Stimulated activated CD8-positive, alpha-beta memory T cell treated with anti-CD3 and anti-CD28 coated beads, Interleukin-15, amount 100 ng/mL, for 1 hour (primary cell): Measurements from ENCODE around the gene KSR1.
A peak's percentile ranks its signal among the peaks of the same experiment; 100 is the strongest.

Experiments
- DNase-seq: peaks from one replicate; pipeline ENCODE4 v3.0.0-alpha.2; 2020; ENCODE audit warnings: low read depth

The KSR1 gene

GRCh38 chr17:27473748-27474609 lies 17.7 kb downstream of the KSR1 start:
- DNase-seq, result peak; percentile 48

DNA sequence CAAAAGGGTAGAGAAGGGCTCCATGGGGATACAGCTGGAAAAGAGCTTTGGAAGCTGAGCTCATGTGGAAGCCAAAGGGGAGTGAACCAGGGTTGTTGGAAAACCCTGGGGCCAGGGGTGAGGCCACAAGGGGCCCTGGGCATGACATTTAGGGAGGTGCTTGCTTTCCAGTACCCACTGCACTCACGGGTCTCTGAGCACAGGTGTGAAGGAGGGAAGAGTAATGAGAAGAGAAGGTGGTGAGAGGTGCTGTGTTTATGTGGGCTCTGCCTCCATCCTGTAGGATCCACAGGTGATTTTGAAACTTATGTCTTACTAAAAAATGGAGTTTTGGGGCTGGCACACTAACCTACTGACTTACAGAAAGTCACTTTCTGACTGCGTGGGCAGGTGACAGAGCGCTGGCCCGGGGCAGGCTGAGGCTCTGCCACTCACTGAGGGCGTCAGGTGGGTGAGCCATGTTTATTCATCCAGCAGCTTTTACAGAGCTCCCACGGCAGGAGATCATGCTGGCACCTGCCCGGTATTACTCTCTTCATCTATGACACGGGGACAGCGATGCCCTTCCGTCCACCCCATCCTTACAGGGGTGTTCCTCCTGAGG lies 18.9 kb downstream of the KSR1 start:
- DNase-seq, result no peak

DNA sequence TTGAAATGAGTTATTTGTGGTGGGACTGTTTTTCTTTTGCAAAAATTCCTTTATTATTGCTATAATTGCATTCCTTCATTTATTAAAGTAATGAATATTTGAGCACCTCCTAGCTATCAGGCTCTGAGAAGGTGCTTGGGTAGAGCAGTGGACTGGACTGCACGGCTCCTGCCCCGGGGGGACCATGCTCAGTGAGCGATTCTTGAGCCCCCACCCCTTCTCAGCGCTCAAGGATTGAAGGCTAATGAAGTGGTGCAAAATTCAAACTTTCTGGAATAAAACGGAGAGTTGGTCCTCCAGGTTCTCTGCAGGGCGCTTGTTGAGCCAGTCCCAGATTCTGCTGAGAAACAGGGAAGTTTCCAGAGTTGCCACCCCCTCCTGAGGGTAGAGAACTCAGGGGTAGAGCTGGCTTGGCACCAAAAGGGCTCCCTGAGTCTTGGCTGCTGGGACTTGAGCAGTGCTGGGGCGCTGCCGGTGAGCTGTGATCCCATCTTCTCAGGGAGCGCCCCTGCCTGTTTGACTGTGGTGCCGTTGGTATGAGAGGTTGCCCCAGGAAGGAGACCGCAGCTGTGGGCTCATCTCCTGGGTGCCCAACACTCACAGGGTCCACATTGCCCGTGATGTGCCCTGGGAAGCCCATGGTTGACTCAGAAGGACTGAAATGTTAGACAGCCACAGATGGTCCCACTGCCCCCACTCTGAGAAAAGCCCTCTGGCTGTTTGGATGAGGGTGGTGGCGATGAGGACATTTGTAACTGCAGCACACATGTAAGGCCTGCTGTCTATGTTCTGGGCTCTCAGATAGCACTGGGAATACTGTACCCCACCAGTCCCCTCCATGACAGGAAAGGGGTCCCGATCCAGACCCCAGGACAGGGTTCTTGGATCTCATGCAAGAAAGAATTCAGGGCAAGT lies 20.0 kb downstream of the KSR1 start:
- no peak for DNase-seq

DNA sequence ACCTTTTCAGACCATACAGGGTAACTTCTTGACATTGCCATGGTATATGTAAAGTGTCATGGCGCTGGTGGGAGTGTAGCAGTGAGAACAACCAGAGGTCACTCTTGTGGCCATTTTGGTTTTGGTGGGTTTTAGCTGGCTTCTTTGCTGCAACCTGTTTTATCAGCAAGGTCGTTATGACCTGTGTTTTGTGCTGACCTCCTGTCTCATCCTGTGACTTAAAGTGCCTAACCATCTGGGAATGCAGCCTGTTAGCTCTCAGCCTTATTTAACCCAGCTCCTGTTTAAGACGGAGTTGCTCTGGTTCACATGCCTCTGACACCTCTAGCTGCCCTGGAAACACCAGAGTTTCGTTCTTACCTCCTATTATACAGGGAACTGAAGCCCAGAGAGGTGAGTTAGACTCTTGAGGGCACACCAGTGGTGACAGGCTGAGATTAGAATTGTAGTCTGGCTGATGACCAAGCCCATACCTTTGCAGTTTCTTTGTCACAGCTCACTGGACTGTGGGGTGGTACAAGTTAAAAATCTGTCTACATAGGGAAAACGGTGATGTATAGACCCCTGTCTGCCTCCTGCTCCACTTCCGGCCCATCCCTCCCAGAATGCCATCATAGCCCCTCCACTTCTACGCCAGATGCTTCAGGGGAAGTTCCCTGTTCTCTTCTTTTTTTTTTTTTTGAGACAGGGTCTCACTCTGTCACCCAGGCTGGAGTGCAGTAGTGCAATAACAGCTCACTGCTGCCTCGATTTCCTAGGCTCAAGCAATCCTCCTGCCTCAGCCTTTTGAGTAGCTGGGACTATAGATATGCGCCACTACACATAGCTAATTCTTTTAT lies 21.0 kb downstream of the KSR1 start:
- no peak for DNase-seq

GRCh38 chr17:27477971-27478684 lies 21.9 kb downstream of the KSR1 start:
- DNase-seq, result no peak

DNA sequence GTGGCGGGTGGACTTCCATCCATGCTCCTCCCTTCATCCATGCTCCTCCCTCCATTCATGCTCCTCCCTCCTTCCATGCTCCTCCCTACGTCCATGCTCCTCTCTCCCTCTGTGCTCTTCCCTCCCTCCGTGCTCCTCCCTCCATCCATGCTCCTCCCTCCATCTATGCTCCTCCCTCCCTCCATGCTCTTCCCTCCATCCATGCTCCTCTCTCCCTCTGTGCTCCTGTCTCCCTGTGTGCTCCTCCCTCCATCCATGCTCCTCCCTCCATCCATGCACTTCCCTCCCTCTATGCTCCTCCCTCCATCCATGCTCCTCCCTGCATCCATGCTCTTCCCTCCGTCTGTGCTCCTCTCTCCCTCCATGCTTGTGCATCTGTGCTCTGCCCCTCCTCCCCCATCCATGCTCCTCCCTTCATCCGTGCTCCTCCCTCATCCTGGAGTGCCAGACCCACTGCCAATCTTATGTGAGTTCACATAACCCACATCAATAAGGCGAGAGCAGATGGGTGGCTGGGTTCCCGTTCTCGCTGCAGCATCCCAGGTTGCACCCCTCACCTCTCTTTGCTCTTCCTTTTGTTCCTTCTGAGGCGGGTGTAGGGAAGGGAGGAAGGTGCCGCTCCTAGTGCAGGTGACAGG lies 22.8 kb downstream of the KSR1 start:
- no peak for DNase-seq

- no peak for DNase-seq
These were observed 23.6 kb downstream of the KSR1 start for GRCh38 chr17:27479838-27480237.

DNA sequence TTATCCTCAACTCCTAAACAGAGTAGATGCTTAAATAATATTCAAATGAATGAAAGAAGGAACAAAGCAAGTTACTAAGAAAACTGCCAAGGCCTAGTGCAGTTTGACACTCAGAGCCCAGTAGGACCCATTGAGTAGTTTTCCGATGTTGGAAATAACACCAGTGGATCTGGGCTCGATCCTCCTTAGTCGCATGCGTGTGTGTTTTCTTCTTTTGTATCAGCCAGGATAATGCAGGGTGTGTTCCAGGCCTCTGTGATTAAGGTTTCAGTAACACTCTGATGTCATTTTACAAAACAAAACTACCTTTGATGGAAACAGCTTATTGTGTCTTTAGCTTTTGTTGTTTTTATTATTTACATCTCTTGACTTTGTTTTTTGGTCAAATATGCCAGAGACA lies 24.5 kb downstream of the KSR1 start:
- no peak for DNase-seq

GRCh38 chr17:27481327-27481726 lies 25.1 kb downstream of the KSR1 start:
- no peak for DNase-seq

DNA sequence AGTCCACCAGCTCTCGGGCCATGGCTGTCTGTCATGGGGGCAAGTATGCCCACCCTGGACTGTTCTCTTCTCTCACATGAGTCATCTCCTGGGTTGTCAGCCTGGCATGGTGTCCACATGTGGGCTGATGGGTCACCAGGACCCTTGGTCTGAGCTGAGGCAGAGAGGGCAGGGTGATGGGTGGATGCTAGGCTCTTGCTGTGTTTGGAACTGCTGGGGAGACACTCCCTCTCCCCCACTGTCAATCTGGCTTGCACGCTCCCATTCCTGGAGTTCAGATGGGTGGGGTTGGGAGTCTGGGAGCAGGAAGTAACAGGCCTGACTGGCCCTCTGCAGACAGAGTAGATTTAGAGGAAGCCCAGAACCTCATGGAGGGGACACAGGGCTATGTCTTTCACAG lies 28.9 kb downstream of the KSR1 start:
- no peak for DNase-seq

DNA sequence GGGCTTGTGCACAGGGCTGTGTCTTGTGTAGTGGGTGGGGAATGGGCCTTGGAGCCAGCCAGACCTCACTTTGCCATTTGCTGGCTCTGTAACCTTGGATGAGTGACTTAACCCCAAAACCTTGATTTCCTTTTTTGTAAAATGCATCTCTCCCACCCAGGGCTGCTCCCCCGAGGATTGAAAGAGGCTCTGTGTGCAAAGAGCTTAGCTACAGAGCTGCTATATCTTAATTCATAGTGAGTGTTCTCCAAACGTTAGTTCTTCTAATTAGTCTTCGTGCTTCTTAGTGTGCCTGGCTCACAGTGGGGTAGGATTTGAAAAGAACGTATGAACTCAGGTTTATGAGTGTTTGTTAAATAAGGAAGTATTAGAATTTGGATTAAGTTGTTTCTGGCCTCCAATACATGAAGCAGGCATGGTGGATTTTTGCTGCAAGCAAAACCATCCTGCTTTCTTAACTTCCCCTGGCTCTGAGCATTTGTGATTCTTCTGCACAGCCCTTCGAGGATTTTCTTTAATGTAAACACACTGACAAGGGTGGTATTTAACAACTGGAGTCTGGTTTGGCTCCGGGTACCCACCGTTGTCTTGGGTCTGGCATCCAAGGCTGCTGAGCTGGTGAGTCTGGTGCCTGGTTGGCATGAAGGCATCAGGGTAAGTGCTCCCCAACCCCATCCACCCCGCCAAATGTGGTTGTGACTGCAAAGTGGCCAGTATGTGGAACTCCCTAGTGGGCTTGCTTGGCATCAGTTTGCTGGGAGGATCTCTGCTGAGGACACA lies 29.7 kb downstream of the KSR1 start:
- DNase-seq, result no peak

DNA sequence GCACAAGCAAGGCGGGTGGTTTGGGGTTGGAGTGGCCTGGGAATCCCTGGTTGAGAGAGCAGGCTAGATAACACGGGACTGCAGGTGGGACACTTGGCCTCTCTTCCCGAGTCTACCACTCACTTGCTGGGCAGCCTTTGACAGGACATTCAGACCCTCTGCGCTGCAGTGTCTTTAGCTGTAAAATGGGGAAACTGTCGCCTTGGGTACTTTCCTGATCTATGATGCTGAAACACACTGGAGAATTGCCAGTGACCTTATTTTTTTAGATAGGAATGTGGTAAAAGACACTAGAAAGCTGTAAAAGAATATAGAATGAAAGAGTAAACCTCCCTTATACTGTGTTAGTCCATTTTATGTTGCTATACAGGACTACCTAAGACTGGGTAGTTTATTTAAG lies 30.5 kb downstream of the KSR1 start:
- no peak for DNase-seq

DNA sequence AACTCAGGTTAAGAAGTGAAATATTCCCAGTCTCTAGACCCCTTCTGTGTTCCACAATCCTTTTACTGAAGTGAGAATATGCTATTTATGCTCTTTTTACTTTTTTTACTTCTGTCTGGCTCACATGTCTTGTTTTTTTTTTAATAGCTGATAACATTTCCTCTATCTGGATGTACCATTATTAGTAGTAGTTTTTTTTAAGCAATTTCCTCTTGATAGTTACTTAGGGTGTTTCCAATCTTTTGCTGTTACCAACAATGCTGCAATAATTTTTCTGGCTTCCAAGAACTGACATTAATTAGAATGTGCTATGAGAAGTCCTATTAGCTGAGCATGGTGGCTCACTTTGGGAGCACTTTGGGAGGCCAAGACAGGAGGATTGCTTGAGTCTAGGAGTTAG lies 32.0 kb downstream of the KSR1 start:
- no peak for DNase-seq

DNA sequence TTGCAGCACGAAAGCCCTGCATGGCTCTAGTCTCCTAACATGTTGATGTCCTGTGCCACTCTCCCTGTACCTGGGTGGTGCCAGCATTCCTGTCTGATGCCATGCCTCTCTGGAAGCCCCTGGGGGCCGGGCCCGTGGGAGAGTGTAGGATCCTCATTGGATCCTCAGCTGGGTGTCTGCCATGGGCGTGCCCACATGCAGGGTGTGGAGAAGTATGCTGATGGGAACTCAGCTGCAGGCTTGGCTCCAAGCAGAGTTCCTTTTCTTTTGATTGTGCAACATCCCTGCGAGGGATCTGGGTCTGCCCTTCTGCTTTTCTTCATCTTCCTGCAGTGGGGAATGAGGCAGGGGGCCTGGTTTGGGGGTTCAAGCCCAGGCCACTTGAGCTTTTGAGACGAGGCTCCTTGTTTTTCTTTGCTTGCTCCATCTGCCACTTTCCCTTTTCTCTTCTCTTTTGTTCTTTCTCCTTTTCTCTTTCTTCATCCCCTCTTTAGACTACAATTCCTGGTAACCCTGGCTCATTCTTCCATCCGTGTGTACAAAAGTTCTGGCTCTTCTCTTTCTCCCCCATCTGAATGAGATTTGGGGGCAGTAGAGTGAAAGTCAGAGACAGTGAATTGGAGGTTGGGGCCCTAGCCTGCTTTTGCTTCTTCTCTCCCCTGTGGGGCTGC lies 32.9 kb downstream of the KSR1 start:
- DNase-seq, result no peak

DNA sequence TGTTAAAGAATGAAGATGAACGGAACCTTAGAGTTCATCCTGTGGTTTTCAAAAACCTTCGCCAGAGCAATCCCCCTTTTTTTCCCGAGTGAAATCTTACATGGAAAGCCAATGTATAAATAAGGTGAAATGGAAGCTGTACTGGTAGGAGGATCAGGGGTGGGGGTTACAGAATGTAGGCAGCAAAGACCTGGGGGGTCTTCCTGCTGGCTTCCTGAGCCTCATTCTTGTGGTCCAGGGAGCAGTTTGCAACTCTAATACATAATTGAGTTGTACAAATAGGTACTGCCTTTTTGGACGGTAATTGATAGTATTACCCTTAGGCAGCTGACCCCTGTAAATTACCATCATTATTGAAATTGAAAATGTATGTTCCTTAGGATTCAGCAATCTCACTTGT lies 34.1 kb downstream of the KSR1 start:
- DNase-seq, result no peak

DNA sequence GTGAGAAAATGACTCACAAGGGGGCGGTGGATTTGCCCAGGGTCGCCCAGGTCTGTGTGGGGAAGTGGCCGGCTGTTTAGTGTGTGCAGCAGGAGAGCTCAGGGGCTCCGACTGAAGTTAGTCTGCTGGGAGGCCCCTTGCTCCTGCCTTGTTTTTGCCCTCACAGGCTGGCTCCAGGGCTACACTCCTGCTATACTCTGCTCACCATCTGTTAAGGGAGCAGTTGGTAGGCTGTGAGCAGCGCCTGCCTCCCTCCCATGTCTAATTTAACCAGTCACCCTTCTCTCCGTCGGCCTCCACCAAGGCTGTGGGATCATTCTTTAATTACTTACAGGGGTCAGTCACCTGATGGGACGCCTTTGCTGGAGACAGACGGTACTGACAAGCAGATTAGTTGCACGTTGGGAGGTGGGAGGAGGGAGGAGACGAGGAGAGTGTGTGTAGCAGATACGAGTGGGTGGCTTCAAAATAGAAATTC lies 35.5 kb downstream of the KSR1 start:
- DNase-seq, result no peak

GRCh38 chr17:27492470-27492869 lies 36.2 kb downstream of the KSR1 start:
- DNase-seq, result no peak

- no peak for DNase-seq
These were observed 36.8 kb downstream of the KSR1 start for GRCh38 chr17:27493088-27493487.
